K562 (cell line): ENCODE data around the gene SLC28A1. TPM values are rescaled to one million over a fixed set of nuclear protein-coding genes. Genes with fewer than 3 reads are reported as not detected.
A peak's percentile ranks its signal among the peaks of the same experiment; 100 is the strongest.

Experiments used
- ATAC-seq: fragments of 200-7000 bp; cut with Tn5 transposase; 3 replicates; pipeline ENCODE4 v1.9.1; 2020; ENCODE audit warnings: moderate library complexity
- BruUV-seq: library from RNA; stranded (reverse); fragments of 400-500 nt; replicated peaks from 2 replicates; lab custom pipeline; 2021; lab: Mats Ljungman, UMichigan
- CTCF ChIA-PET: fragments of 300-600 bp; formaldehyde crosslinking; extraction: SDS; loops from one replicate; lab custom pipeline; 2021; ENCODE audit warnings: low intra/inter-chr PET ratio; lab: Yijun Ruan, JAX
- POLR2A ChIA-PET: fragments of 300-600, 350-650 bp; sonication (Branson Sonifier 250); formaldehyde crosslinking; extraction: SDS; loops from one replicate; lab custom pipeline; 2021; ENCODE audit warnings: antibody characterized with exemption, inconsistent platforms; lab: Yijun Ruan, JAX
- DNase-seq, 4 experiments: peaks; one replicate each; pipeline versions ENCODE4 v3.0.0 to v3.0.0-alpha.2; 2011 to 2018; ENCODE audit warnings: low spot score in 3 of 4, mixed read lengths in 3 of 4; ENCODE audit errors: extremely low read depth in 1 of 4
- FAIRE-seq: peaks from 2 replicates; lab custom pipeline; 2011; peaks lifted over from hg19 to GRCh38; lab: Jason Lieb, UNC
- H2AFZ ChIP-seq: 2 replicates; pipeline ENCODE4 v1.6.0; 2011; ENCODE audit warnings: low read depth, low read length, control low read depth, inconsistent platforms
- H3K27ac ChIP-seq: fragments of 200-600 bp; 3 replicates; pipeline ENCODE4 v1.8.0; 2011; ENCODE audit warnings: low read depth, mild to moderate bottlenecking, control low read depth, inconsistent platforms, low read length, moderate library complexity, mixed read lengths; ENCODE audit errors: extremely low read depth
- H3K27me3 ChIP-seq, 2 experiments: fragments of 300-600 bp in 1 of 2; 2 replicates in 1 of 2; 3 replicates in 1 of 2; pipeline versions ENCODE4 v1.6.0 to v1.8.0; 2011; ENCODE audit warnings: inconsistent platforms in 2 of 2, low read length in 2 of 2, mild to moderate bottlenecking in 1 of 2, mixed read lengths in 1 of 2, moderate library complexity in 1 of 2; ENCODE audit not compliant: control insufficient read depth in 2 of 2, insufficient read depth in 2 of 2
- H3K36me3 ChIP-seq: fragments of 300-600 bp; 3 replicates; pipeline ENCODE4 v1.8.0; 2011; ENCODE audit warnings: mild to moderate bottlenecking, low read length, inconsistent platforms; ENCODE audit not compliant: control insufficient read depth, insufficient read depth
- H3K4me1 ChIP-seq, 2 experiments: fragments of 200-600 bp in 1 of 2; replicated peaks in 1 of 2; 2 replicates in 1 of 2; 3 replicates in 1 of 2; pipeline versions ENCODE4 v1.5.1 to v1.8.0; 2011; ENCODE audit warnings: inconsistent platforms in 2 of 2, low read length in 2 of 2, mild to moderate bottlenecking in 1 of 2, mixed read lengths in 1 of 2, moderate library complexity in 1 of 2; ENCODE audit not compliant: control insufficient read depth in 2 of 2, insufficient read depth in 2 of 2
- H3K4me2 ChIP-seq: 2 replicates; pipeline ENCODE4 v1.6.1; 2011; ENCODE audit warnings: low read length, control low read depth, inconsistent platforms, mixed read lengths; ENCODE audit not compliant: insufficient read depth
- H3K4me3 ChIP-seq: fragments of 200-600 bp; sonication (generic), shearing (Covaris generic); 2 replicates; pipeline ENCODE4 v1.5.1; 2016; ENCODE audit warnings: control low read depth, inconsistent platforms
- H3K79me2 ChIP-seq: fragments of 200-600 bp; 3 replicates; pipeline ENCODE4 v1.8.0; 2011; ENCODE audit warnings: low read length, inconsistent platforms; ENCODE audit not compliant: control insufficient read depth, insufficient read depth
- H3K9ac ChIP-seq, 2 experiments: 2 replicates each; pipeline versions ENCODE4 v1.6.0 to v1.6.1; 2011; ENCODE audit warnings: low read depth in 2 of 2, low read length in 2 of 2, control low read depth in 1 of 2, inconsistent platforms in 1 of 2, mild to moderate bottlenecking in 1 of 2, mixed read lengths in 1 of 2; ENCODE audit not compliant: insufficient read depth in 1 of 2
- H3K9me1 ChIP-seq: one replicate; pipeline ENCODE4 v1.6.0; 2011; ENCODE audit warnings: inconsistent platforms, mild to moderate bottlenecking, low read length, moderate library complexity; ENCODE audit not compliant: control insufficient read depth, insufficient read depth
- H3K9me3 ChIP-seq: replicated peaks from 2 replicates; pipeline ENCODE4 v1.5.1; 2011; ENCODE audit warnings: low read depth, low read length, inconsistent platforms; ENCODE audit not compliant: control insufficient read depth, insufficient read depth
- H4K20me1 ChIP-seq: replicated peaks from 2 replicates; pipeline ENCODE4 v1.6.1; 2011; ENCODE audit warnings: low read length, inconsistent platforms, mixed read lengths; ENCODE audit not compliant: control insufficient read depth, insufficient read depth
- ADNP ChIP-seq: fragments of 200-800 bp; sonication (Bioruptor generic); IDR thresholded peaks from 2 replicates; pipeline ENCODE4 v1.6.1; 2016; ENCODE audit warnings: missing genetic modification characterization, missing compliant biosample characterization
- E2F1 ChIP-seq: sonication (generic); formaldehyde crosslinking; IDR thresholded peaks from 2 replicates; pipeline ENCODE4 v1.8.1; 2023; ENCODE audit warnings: mild to moderate bottlenecking, missing genetic modification reagents, moderate library complexity
- ETS1 ChIP-seq: conservative IDR thresholded peaks from 2 replicates; pipeline ENCODE4 v1.6.1; 2011; ENCODE audit warnings: low read depth, mild to moderate bottlenecking, low read length; ENCODE audit not compliant: control insufficient read depth
- HDAC2 ChIP-seq: fragments of 450-650 bp; IDR thresholded peaks from 2 replicates; pipeline ENCODE4 v1.6.1; 2016; ENCODE audit warnings: mild to moderate bottlenecking
- HDAC8 ChIP-seq: fragments of 450-650 bp; IDR thresholded peaks from 2 replicates; pipeline ENCODE4 v1.6.1; 2016; ENCODE audit warnings: mild to moderate bottlenecking, missing genetic modification characterization, moderate library complexity, missing compliant biosample characterization
- MAFG ChIP-seq: fragments of 450-650 bp; conservative IDR thresholded peaks from 2 replicates; pipeline ENCODE4 v1.6.1; 2016; ENCODE audit warnings: missing genetic modification characterization, missing compliant biosample characterization
- MTF1 ChIP-seq: fragments of 250-450 bp; sonication (Bioruptor Pico); IDR thresholded peaks from 2 replicates; pipeline ENCODE4 v1.9.0; 2021; ENCODE audit warnings: moderate library complexity, mild to moderate bottlenecking, inconsistent platforms, borderline replicate concordance
- NCOA6 ChIP-seq: fragments of 450-650 bp; IDR thresholded peaks from 2 replicates; pipeline ENCODE4 v1.6.1; 2017; ENCODE audit warnings: mild to moderate bottlenecking
- NFIC ChIP-seq: fragments of 450-650 bp; IDR thresholded peaks from 2 replicates; pipeline ENCODE4 v1.6.1; 2017; ENCODE audit warnings: mild to moderate bottlenecking, inconsistent platforms
- RBM34 ChIP-seq: fragments of 200-400 bp; formaldehyde crosslinking; IDR thresholded peaks from 2 replicates; pipeline ENCODE4 v1.6.1; 2018; ENCODE audit warnings: low read length, borderline replicate concordance; ENCODE audit not compliant: insufficient read depth
- SAFB2 ChIP-seq: fragments of 200-400 bp; formaldehyde crosslinking; IDR thresholded peaks from 2 replicates; pipeline ENCODE4 v1.6.1; 2018; ENCODE audit warnings: borderline replicate concordance, low read length, low read depth, moderate library complexity; ENCODE audit not compliant: severe bottlenecking
- SETDB1 ChIP-seq: IDR thresholded peaks from one replicate; pipeline ENCODE4 v1.6.1; 2012; ENCODE audit warnings: low read length, control low read depth, inconsistent platforms
- SMARCA4 ChIP-seq: fragments of 450-650 bp; IDR thresholded peaks from 2 replicates; pipeline ENCODE4 v1.6.1; 2016
- SRSF1 ChIP-seq: fragments of 200-400 bp; formaldehyde crosslinking; IDR thresholded peaks from 2 replicates; pipeline ENCODE4 v1.6.1; 2017; ENCODE audit warnings: mild to moderate bottlenecking, low read depth, low read length, moderate library complexity
- ZNF274 ChIP-seq: IDR thresholded peaks from 2 replicates; pipeline ENCODE4 v1.6.1; 2011; ENCODE audit warnings: low read depth, mild to moderate bottlenecking, low read length, moderate library complexity, borderline replicate concordance
- ZNF518B ChIP-seq: fragments of 250-450 bp; sonication (Bioruptor Pico); IDR thresholded peaks from 2 replicates; pipeline ENCODE4 v1.5.0; 2021; ENCODE audit warnings: mild to moderate bottlenecking, moderate library complexity
- ZNF79 ChIP-seq: fragments of 250-450 bp; sonication (Bioruptor Pico); IDR thresholded peaks from 2 replicates; pipeline ENCODE4 v1.4.0; 2020; ENCODE audit warnings: low read depth, mild to moderate bottlenecking, moderate library complexity
- WGBS: fragments of 100-300 bp; shearing (Covaris generic); methylation state at CpG from one replicate; pipeline ENCODE4 v1.1.6; 2016; ENCODE audit warnings: low coverage, mixed read lengths; ENCODE audit not compliant: insufficient coverage; ENCODE audit errors: missing lambda C conversion rate; 5-methylcytosine and 5-hydroxymethylcytosine counted together
- in situ Hi-C: fragments of 300-500 bp; cut with MboI; formaldehyde crosslinking; loops from 4 replicates; pipeline ENCODE4 v1.15.0; 2018; ENCODE audit warnings: inconsistent platforms, mixed read lengths
- intact Hi-C: fragments of 100-400 bp; cut with micrococcal nuclease; formaldehyde crosslinking; loops from 2 replicates; pipeline ENCODE4 v1.14.2; 2022
- polyA plus RNA-seq, 8 experiments: library from polyadenylated mRNA; depleted of rRNA in 4 of 8; stranded (reverse) in 5 of 8; unstranded in 3 of 8; fragments of >200 nt; fragmentation: Nextera tagmentation in 2 of 8; fragmentation: Illumina TruSeq in 1 of 8; extraction: Ambion mirVana in 2 of 8; extraction: Trizol in 1 of 8; gene quantifications; 2 replicates each; pipeline versions ENCODE4 v1.2.1 to v1.2.3, GENCODE V29; 2011 to 2014; ENCODE audit warnings: inconsistent platforms in 1 of 8, missing spikeins in 1 of 8
- total RNA-seq, 7 experiments: library from RNA; depleted of rRNA in 6 of 7; stranded (reverse); fragments of >200 nt in 6 of 7; fragmentation: Illumina TruSeq in 2 of 7; extraction: Trizol in 2 of 7; gene quantifications; 2 replicates each; pipeline versions ENCODE4 v1.2.1 to v1.2.3, GENCODE V29; 2011 to 2021; ENCODE audit warnings: low replicate concordance in 1 of 7

SLC28A1 gene
- total and polyA plus RNA-seq, 9 of the 15 experiments (the other 6 are each of a cell fraction or from before 2014, with no cell fraction given) = 0.04 TPM; not detected in 8

GRCh38 chr15:84981711-84982300 is 97.3 kb downstream of the SLC28A1 start, which contains the start of gene PDE8A:
PDE8A (plus strand) TSS chr15:84981856; CDS start chr15:84982163, 307 bp downstream.
- Histone ChIP-seq H3K9me3 (no peaks in the 10 kb centered on the region), H3K27ac (peak within 1 kb of the TSS; percentile 93), H3K79me2 (peaks cover 52% of the 10 kb centered on the region), H2AFZ (peak within 1 kb of the TSS; percentile 92), H3K4me2 (peak within 1 kb of the TSS; percentile 87), H3K36me3 (peaks cover 3% of the 10 kb centered on the region; the same call in 1 of the 3 replicates), H3K9me1 (no peaks in the 10 kb centered on the region), H3K4me3 (peak within 1 kb of the TSS; percentile 71), H3K4me1 (peaks cover 28 to 31% of the 10 kb centered on the region in 2 experiments), H4K20me1 (peaks cover 3% of the 10 kb centered on the region; the same call in 1 of the 2 replicates), H3K9ac (peak within 1 kb of the TSS; percentile 78 to 95), H3K27me3 (no peaks in the 10 kb centered on the region)
- BruUV-seq = no TSS peak
- ChIA-PET POLR2A (interaction anchor here (0.7 to 2.1 kb wide), 11 partner anchors 9 to 1398 kb away, joined by 3 to 11 read pairs (median 5); no protein-coding TSS in a partner anchor), CTCF (no interaction called here)
- in situ Hi-C loops (no loop called here), intact Hi-C loops (loop anchor here (2.0 kb wide), 3 partner anchors 23 to 63 kb away; no protein-coding TSS in a partner anchor)
- DNase-seq (peak; percentile 59 to 78 (median 71)), FAIRE-seq (no peak), ATAC-seq (peak; percentile 1)
- 0% methylated on average over 17 of the region's 95 CpGs for WGBS
- TF ChIP-seq RBM34 (0 out of 2 replicates have a peak, but pooled peaks have one; percentile 3), MTF1 (CRISPR knock-in tag) (no peak), ZNF518B (CRISPR knock-in tag) (no peak), SAFB2 (no peak), SMARCA4 (no peak), E2F1 (CRISPR knock-in tag) (no peak), MAFG (tag) (no peak), HDAC8 (tag) (no peak), SRSF1 (no peak), ZNF79 (CRISPR knock-in tag) (no peak), ZNF274 (no peak), ETS1 (0 out of 2 replicates have a peak, but pooled peaks have one; percentile 34), HDAC2 (no peak), NCOA6 (no peak), ADNP (no peak), NFIC (no peak), SETDB1 (no peak)
